H9 (cell line): ENCODE results near the gene FAF1. TPM values are rescaled to one million over a fixed set of nuclear protein-coding genes. Genes with fewer than 3 reads are reported as not detected.

Experiments used
- DNase-seq: peaks from one replicate; pipeline ENCODE4 v3.0.0-alpha.2; 2017
- H2AFZ ChIP-seq: one replicate; pipeline ENCODE4 v1.6.1; 2013; ENCODE audit warnings: mild to moderate bottlenecking, low read length, control low read depth, moderate library complexity
- H2AK5ac ChIP-seq: 2 replicates; pipeline ENCODE4 v1.6.1; 2013; ENCODE audit warnings: low read length, control low read depth, mixed read lengths; ENCODE audit not compliant: insufficient read length
- H2BK120ac ChIP-seq: one replicate; pipeline ENCODE4 v1.6.1; 2013; ENCODE audit warnings: low read depth, mild to moderate bottlenecking, low read length, control low read depth, inconsistent platforms; ENCODE audit not compliant: poor library complexity, severe bottlenecking
- H2BK12ac ChIP-seq: 2 replicates; pipeline ENCODE4 v1.6.1; 2013; ENCODE audit warnings: low read length, control low read depth, mixed read lengths, low read depth; ENCODE audit not compliant: insufficient read length
- H2BK15ac ChIP-seq: 2 replicates; pipeline ENCODE4 v1.6.1; 2013; ENCODE audit warnings: low read depth, low read length, control low read depth
- H2BK20ac ChIP-seq: one replicate; pipeline ENCODE4 v1.6.1; 2013; ENCODE audit warnings: low read depth, mild to moderate bottlenecking, low read length, control low read depth, inconsistent platforms; ENCODE audit not compliant: poor library complexity, severe bottlenecking
- H2BK5ac ChIP-seq: 2 replicates; pipeline ENCODE4 v1.6.1; 2013; ENCODE audit warnings: low read length, control low read depth, mixed read lengths; ENCODE audit not compliant: insufficient read length
- H3K14ac ChIP-seq: 2 replicates; pipeline ENCODE4 v1.6.1; 2013; ENCODE audit warnings: low read length, control low read depth; ENCODE audit not compliant: insufficient read depth
- H3K18ac ChIP-seq: 2 replicates; pipeline ENCODE4 v1.6.1; 2013; ENCODE audit warnings: low read depth, mild to moderate bottlenecking, mixed read lengths, low read length, control low read depth; ENCODE audit not compliant: insufficient read length
- H3K23ac ChIP-seq: 2 replicates; pipeline ENCODE4 v1.6.1; 2013; ENCODE audit warnings: low read length, control low read depth, mixed read lengths, low read depth; ENCODE audit not compliant: insufficient read length
- H3K23me2 ChIP-seq: 2 replicates; pipeline ENCODE4 v1.6.1; 2013; ENCODE audit warnings: low read depth, mild to moderate bottlenecking, mixed read lengths, low read length, control low read depth; ENCODE audit not compliant: insufficient read length, poor library complexity, severe bottlenecking
- H3K27ac ChIP-seq: 2 replicates; pipeline ENCODE4 v1.5.1; 2013; ENCODE audit warnings: low read length, control low read depth, mixed read lengths, low read depth; ENCODE audit not compliant: insufficient read length
- H3K27me3 ChIP-seq: 2 replicates; pipeline ENCODE4 v1.6.1; 2013; ENCODE audit warnings: low read length, control low read depth, inconsistent platforms; ENCODE audit not compliant: insufficient read depth
- H3K4ac ChIP-seq: 2 replicates; pipeline ENCODE4 v1.6.1; 2013; ENCODE audit warnings: low read depth, mild to moderate bottlenecking, control low read depth, inconsistent platforms, low read length, moderate library complexity
- H3K4me1 ChIP-seq: 2 replicates; pipeline ENCODE4 v1.6.1; 2013; ENCODE audit warnings: low read length, control low read depth, inconsistent platforms; ENCODE audit not compliant: insufficient read depth
- H3K4me2 ChIP-seq: 2 replicates; pipeline ENCODE4 v1.6.1; 2013; ENCODE audit warnings: low read length, control low read depth, mixed read lengths; ENCODE audit not compliant: insufficient read length, insufficient read depth
- H3K56ac ChIP-seq: 2 replicates; pipeline ENCODE4 v1.6.1; 2013; ENCODE audit warnings: low read depth, mild to moderate bottlenecking, mixed read lengths, low read length, control low read depth; ENCODE audit not compliant: insufficient read length
- H3K79me1 ChIP-seq: 2 replicates; pipeline ENCODE4 v1.6.1; 2013; ENCODE audit warnings: low read depth, mild to moderate bottlenecking, moderate library complexity, low read length, control low read depth, inconsistent platforms; ENCODE audit not compliant: insufficient read depth, poor library complexity, severe bottlenecking
- H3K79me2 ChIP-seq: 2 replicates; pipeline ENCODE4 v1.6.1; 2013; ENCODE audit warnings: low read length, control low read depth, inconsistent platforms; ENCODE audit not compliant: insufficient read depth
- H3K9ac ChIP-seq: 2 replicates; pipeline ENCODE4 v1.6.1; 2013; ENCODE audit warnings: low read length, control low read depth, mixed read lengths; ENCODE audit not compliant: insufficient read length; ENCODE audit errors: extremely low read depth
- H3K9me3 ChIP-seq: one replicate; pipeline ENCODE4 v1.6.1; 2013; ENCODE audit warnings: low read depth, low read length, inconsistent platforms; ENCODE audit not compliant: control insufficient read depth
- H3T11ph ChIP-seq: one replicate; pipeline ENCODE4 v1.6.1; 2013; ENCODE audit warnings: mild to moderate bottlenecking, low read length, control low read depth, inconsistent platforms
- H4K20me1 ChIP-seq: one replicate; pipeline ENCODE4 v1.6.1; 2013; ENCODE audit not compliant: control insufficient read depth, insufficient read length, insufficient read depth
- H4K5ac ChIP-seq: 2 replicates; pipeline ENCODE4 v1.6.1; 2013; ENCODE audit warnings: low read depth, mild to moderate bottlenecking, mixed read lengths, low read length, control low read depth; ENCODE audit not compliant: insufficient read length
- H4K8ac ChIP-seq: replicated peaks from 2 replicates; pipeline ENCODE4 v1.6.1; 2013; ENCODE audit warnings: low read length, control low read depth, mixed read lengths, low read depth; ENCODE audit not compliant: insufficient read length
- H4K91ac ChIP-seq: 2 replicates; pipeline ENCODE4 v1.6.1; 2013; ENCODE audit warnings: low read depth, mild to moderate bottlenecking, moderate library complexity, mixed read lengths, low read length, control low read depth; ENCODE audit not compliant: insufficient read length
- H3K27ac Mint-ChIP-seq, 3 experiments: 2 replicates in 2 of 3; 3 replicates in 1 of 3; pipeline ENCODE4 v1.8.0; 2020 to 2021; ENCODE audit warnings: mixed read lengths in 3 of 3, mild to moderate bottlenecking in 1 of 3, moderate library complexity in 1 of 3
- H3K27me3 Mint-ChIP-seq: 2 replicates; pipeline ENCODE4 v1.8.0; 2021; ENCODE audit warnings: low read depth, mild to moderate bottlenecking, moderate library complexity, mixed read lengths
- H3K36me3 Mint-ChIP-seq, 3 experiments: 2 replicates in 2 of 3; 3 replicates in 1 of 3; pipeline ENCODE4 v1.8.0; 2020 to 2021; ENCODE audit warnings: low read depth in 3 of 3, mixed read lengths in 3 of 3; ENCODE audit not compliant: insufficient read depth in 1 of 3
- H3K4me1 Mint-ChIP-seq, 2 experiments: 2 replicates each; pipeline ENCODE4 v1.8.0; 2020; ENCODE audit warnings: mixed read lengths in 2 of 2
- H3K4me3 Mint-ChIP-seq, 2 experiments: 2 replicates in 1 of 2; 3 replicates in 1 of 2; pipeline ENCODE4 v1.8.0; 2020 to 2021; ENCODE audit warnings: mild to moderate bottlenecking in 2 of 2, mixed read lengths in 2 of 2, moderate library complexity in 1 of 2
- H3K9me3 Mint-ChIP-seq, 2 experiments: 2 replicates in 1 of 2; 3 replicates in 1 of 2; pipeline ENCODE4 v1.8.0; 2020; ENCODE audit warnings: mild to moderate bottlenecking in 2 of 2, mixed read lengths in 2 of 2, moderate library complexity in 1 of 2
- WGBS: extraction: QIAGEN DNeasy Blood & Tissue Kit; methylation state at CpG from one replicate; pipeline ENCODE4 v1.1.7; 2013; ENCODE audit warnings: missing lambda C conversion rate, low lambda C conversion rate, mixed read lengths; ENCODE audit not compliant: insufficient read length; ENCODE audit errors: extremely low coverage; 5-methylcytosine and 5-hydroxymethylcytosine counted together
- total RNA-seq: library from RNA; stranded (reverse); gene quantifications from 2 replicates; pipeline ENCODE4 v1.2.1, GENCODE V29; 2021
- TF ChIP-seq, protein P1 (sequence below): fragments of 200-600 bp; sonication (generic); conservative IDR thresholded peaks from 3 replicates; pipeline ENCODE4 v1.8.0; 2021; ENCODE audit warnings: antibody characterized with exemption, mild to moderate bottlenecking

FAF1 gene
- total RNA-seq, 1 experiment from 2014 or later, result 60.8 TPM

- H4K91ac ChIP-seq, result no peak overlapping the region
- no peak overlapping the region for H3T11ph ChIP-seq
- no peak overlapping the region for H3K27ac ChIP-seq
- TF ChIP-seq, protein P1, sequence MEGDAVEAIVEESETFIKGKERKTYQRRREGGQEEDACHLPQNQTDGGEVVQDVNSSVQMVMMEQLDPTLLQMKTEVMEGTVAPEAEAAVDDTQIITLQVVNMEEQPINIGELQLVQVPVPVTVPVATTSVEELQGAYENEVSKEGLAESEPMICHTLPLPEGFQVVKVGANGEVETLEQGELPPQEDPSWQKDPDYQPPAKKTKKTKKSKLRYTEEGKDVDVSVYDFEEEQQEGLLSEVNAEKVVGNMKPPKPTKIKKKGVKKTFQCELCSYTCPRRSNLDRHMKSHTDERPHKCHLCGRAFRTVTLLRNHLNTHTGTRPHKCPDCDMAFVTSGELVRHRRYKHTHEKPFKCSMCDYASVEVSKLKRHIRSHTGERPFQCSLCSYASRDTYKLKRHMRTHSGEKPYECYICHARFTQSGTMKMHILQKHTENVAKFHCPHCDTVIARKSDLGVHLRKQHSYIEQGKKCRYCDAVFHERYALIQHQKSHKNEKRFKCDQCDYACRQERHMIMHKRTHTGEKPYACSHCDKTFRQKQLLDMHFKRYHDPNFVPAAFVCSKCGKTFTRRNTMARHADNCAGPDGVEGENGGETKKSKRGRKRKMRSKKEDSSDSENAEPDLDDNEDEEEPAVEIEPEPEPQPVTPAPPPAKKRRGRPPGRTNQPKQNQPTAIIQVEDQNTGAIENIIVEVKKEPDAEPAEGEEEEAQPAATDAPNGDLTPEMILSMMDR, result no peak
- H3K56ac ChIP-seq, result no peak overlapping the region
- no peak overlapping the region for H3K4me2 ChIP-seq
- no peaks in the 10 kb centered on the region for H3K36me3 Mint-ChIP-seq
- H3K14ac ChIP-seq, result no peak overlapping the region
- H3K23me2 ChIP-seq, result no peaks in the 10 kb centered on the region
- H3K4me3 Mint-ChIP-seq, result no peak overlapping the region
- no peaks in the 10 kb centered on the region for H3K27me3 ChIP-seq
- no peak for DNase-seq
- H3K27me3 Mint-ChIP-seq, result no peaks in the 10 kb centered on the region
- no peak overlapping the region for H2BK5ac ChIP-seq
- H2BK12ac ChIP-seq, result no peak overlapping the region
- no peaks in the 10 kb centered on the region for H4K20me1 ChIP-seq
- peak overlapping the region in 1 of 3 experiments; percentile 9; a peak in 3 of 7 replicates for H3K27ac Mint-ChIP-seq
- no peak overlapping the region for H3K9ac ChIP-seq
- H3K79me2 ChIP-seq, result no peaks in the 10 kb centered on the region
- WGBS, result no CpG with 5 or more reads among the region's 2 CpGs
- H3K9me3 ChIP-seq, result no peaks in the 10 kb centered on the region
- H3K4me1 Mint-ChIP-seq, result peaks cover 21 to 24% of the 10 kb centered on the region in 2 experiments
- no peak overlapping the region for H2BK20ac ChIP-seq
- no peaks in the 10 kb centered on the region for H3K79me1 ChIP-seq
- H2BK120ac ChIP-seq, result no peak overlapping the region
- H3K4ac ChIP-seq, result no peak overlapping the region
- H4K5ac ChIP-seq, result no peak overlapping the region
- no peak overlapping the region for H3K18ac ChIP-seq
- no peak overlapping the region for H2AFZ ChIP-seq
- no peak overlapping the region for H3K23ac ChIP-seq
- H2BK15ac ChIP-seq, result no peak overlapping the region
- no peak overlapping the region for H2AK5ac ChIP-seq
- no peak overlapping the region for H4K8ac ChIP-seq
- H3K9me3 Mint-ChIP-seq, result no peaks in the 10 kb centered on the region
- no peaks in the 10 kb centered on the region for H3K4me1 ChIP-seq
Observed at GRCh38 chr1:50796272-50796671, 163.8 kb downstream of the FAF1 start.
